B cell (primary cell): ENCODE measurements around the gene POC5. TPM values are rescaled to one million over a fixed set of nuclear protein-coding genes. Genes with fewer than 3 reads are reported as not detected.

ENCODE experiments used
- ATAC-seq: fragments of 200-7000 bp; cut with Tn5 transposase; one replicate; pipeline ENCODE4 v1.10.0; 2021; ENCODE audit warnings: low read depth, mild to moderate bottlenecking, moderate number of reproducible peaks, moderate library complexity
- CTCF ChIA-PET: fragments of 350-600 bp; sonication (Branson Sonifier 250); formaldehyde crosslinking; loops from one replicate; lab custom pipeline; 2021; ENCODE audit warnings: antibody characterized with exemption, inconsistent platforms; lab: Charles Lee
- POLR2A ChIA-PET: fragments of 350-600 bp; sonication (Branson Sonifier 250); formaldehyde crosslinking; loops from one replicate; lab custom pipeline; 2021; ENCODE audit warnings: antibody characterized with exemption; lab: Charles Lee
- DNase-seq: peaks from one replicate; pipeline ENCODE4 v3.0.0; 2013
- H2AFZ ChIP-seq: 2 replicates; pipeline ENCODE4 v1.6.1; 2012; ENCODE audit warnings: mild to moderate bottlenecking, low read depth, low read length; ENCODE audit not compliant: insufficient read depth, poor library complexity, severe bottlenecking
- H3K27ac ChIP-seq, 2 donors: 1 replicate in 1 of 2; 2 replicates in 1 of 2; pipeline ENCODE4 v1.5.1; 2012 to 2013; ENCODE audit warnings: low read length in 2 of 2, mild to moderate bottlenecking in 2 of 2, moderate library complexity in 1 of 2
- H3K27me3 ChIP-seq, 4 experiments: fragments of 200-600 bp in 1 of 4; sonication (generic) in 1 of 4; replicated peaks in 1 of 4; 1 replicate in 2 of 4; 2 replicates in 2 of 4; pipeline versions ENCODE4 v1.6.1 to v1.7.0; 2013 to 2016; ENCODE audit warnings: low read length in 3 of 4, mild to moderate bottlenecking in 2 of 4, mixed read lengths in 1 of 4, moderate library complexity in 1 of 4; ENCODE audit not compliant: insufficient read depth in 4 of 4, control insufficient read depth in 3 of 4; ENCODE audit errors: control extremely low read depth in 1 of 4
- H3K36me3 ChIP-seq, 2 experiments: replicated peaks in 1 of 2; 1 replicate in 1 of 2; 2 replicates in 1 of 2; pipeline versions ENCODE4 v1.6.1 to v1.7.1; 2013; ENCODE audit warnings: low read length in 1 of 2; ENCODE audit not compliant: insufficient read depth in 2 of 2, control insufficient read depth in 1 of 2; ENCODE audit errors: control extremely low read depth in 1 of 2, extremely low read depth in 1 of 2
- H3K4me1 ChIP-seq, 2 donors: fragments of 200-600 bp in 1 of 2; sonication (generic) in 1 of 2; 1 replicate in 1 of 2; 2 replicates in 1 of 2; pipeline versions ENCODE4 v1.5.1 to v1.6.1; 2013 to 2017; ENCODE audit warnings: low read length in 2 of 2; ENCODE audit not compliant: control insufficient read depth in 2 of 2, insufficient read depth in 2 of 2
- H3K4me2 ChIP-seq: replicated peaks from 2 replicates; pipeline ENCODE3; 2012; ENCODE audit warnings: mild to moderate bottlenecking, low read depth, low read length; ENCODE audit not compliant: poor library complexity, severe bottlenecking
- H3K4me3 ChIP-seq, 5 experiments: fragments of 200-600 bp in 1 of 5; sonication (generic) in 1 of 5; 1 replicate in 3 of 5; 2 replicates in 2 of 5; pipeline versions ENCODE4 v1.5.1 to v1.7.0; 2011 to 2016; ENCODE audit warnings: low read length in 4 of 5, mild to moderate bottlenecking in 4 of 5, low read depth in 2 of 5, control low read depth in 1 of 5, moderate library complexity in 1 of 5; ENCODE audit not compliant: insufficient read depth in 1 of 5; ENCODE audit errors: control extremely low read depth in 1 of 5, extremely low read depth in 1 of 5
- H3K79me2 ChIP-seq: fragments of 200-600 bp; sonication (generic); one replicate; pipeline ENCODE4 v1.6.0; 2016; ENCODE audit warnings: low read length; ENCODE audit not compliant: control insufficient read depth, insufficient read depth
- H3K9ac ChIP-seq: fragments of 200-600 bp; sonication (generic); 2 replicates; pipeline ENCODE4 v1.6.1; 2017; ENCODE audit warnings: mild to moderate bottlenecking, low read length, moderate library complexity
- H3K9me3 ChIP-seq, 3 donors: one replicate each; pipeline versions ENCODE4 v1.6.1 to v1.7.1; 2013; ENCODE audit warnings: low read length in 2 of 3; ENCODE audit not compliant: control insufficient read depth in 2 of 3, insufficient read depth in 1 of 3; ENCODE audit errors: control extremely low read depth in 1 of 3
- H4K20me1 ChIP-seq: 2 replicates; pipeline ENCODE4 v1.6.0; 2012; ENCODE audit warnings: mild to moderate bottlenecking, low read length; ENCODE audit not compliant: insufficient read depth, control insufficient read depth, poor library complexity, severe bottlenecking
- H3K27ac Mint-ChIP-seq: one replicate; pipeline ENCODE4 v1.8.0; 2021; ENCODE audit warnings: mixed read lengths
- H3K27me3 Mint-ChIP-seq: one replicate; pipeline ENCODE4 v1.8.0; 2021; ENCODE audit warnings: mixed read lengths
- H3K4me1 Mint-ChIP-seq: one replicate; pipeline ENCODE4 v1.8.0; 2021; ENCODE audit warnings: mixed read lengths
- H3K4me3 Mint-ChIP-seq: one replicate; pipeline ENCODE4 v1.8.0; 2021; ENCODE audit warnings: mixed read lengths
- H3K9me3 Mint-ChIP-seq: one replicate; pipeline ENCODE4 v1.8.0; 2022; ENCODE audit warnings: mixed read lengths; ENCODE audit not compliant: insufficient read depth
- CTCF ChIP-seq: fragments of 200-600 bp; IDR thresholded peaks from one replicate; pipeline ENCODE4 v1.8.0; 2022; ENCODE audit warnings: antibody characterized with exemption, mild to moderate bottlenecking
- EZH2 ChIP-seq: IDR thresholded peaks from 2 replicates; pipeline ENCODE4 v1.6.1; 2012; ENCODE audit warnings: borderline replicate concordance, low read depth, mild to moderate bottlenecking, moderate library complexity, low read length; ENCODE audit not compliant: insufficient read depth, poor library complexity, severe bottlenecking
- WGBS: methylation state at CpG from one replicate; pipeline ENCODE4 v1.1.5; 2013; ENCODE audit warnings: missing lambda C conversion rate; ENCODE audit not compliant: insufficient coverage; 5-methylcytosine and 5-hydroxymethylcytosine counted together
- intact Hi-C: fragments of 100-400 bp; cut with micrococcal nuclease; formaldehyde crosslinking; loops from one replicate; pipeline ENCODE4 v1.10.0; 2022
- polyA plus RNA-seq: library from polyadenylated mRNA; depleted of rRNA; stranded (reverse); fragments of >200 nt; gene quantifications from 2 replicates; pipeline ENCODE4 v1.2.3, GENCODE V29; 2012
- total RNA-seq, 2 donors: library from RNA; stranded (reverse); fragments of 120-200 nt in 1 of 2; gene quantifications; 1 replicate in 1 of 2; 2 replicates in 1 of 2; pipeline versions ENCODE4 v1.2.3 to v1.2.4, GENCODE V29; 2013 to 2022

POC5 gene
- total and polyA plus RNA-seq, 2 donors (not counting 1 experiment from before 2014, with no cell fraction given): 22.7 to 25.4 TPM

- CTCF ChIA-PET: no interaction called here
- Histone ChIP-seq H2AFZ (no peak overlapping the region), H3K9ac (no peak overlapping the region), H3K79me2 (no peaks in the 10 kb centered on the region), H3K4me3 (no peak overlapping the region), H3K4me1 (no peaks in the 10 kb centered on the region), H3K27ac (no peak overlapping the region), H3K4me2 (no peak overlapping the region), H3K27me3 (no peaks in the 10 kb centered on the region), H3K36me3 (no peaks in the 10 kb centered on the region), H3K9me3 (no peaks in the 10 kb centered on the region), H4K20me1 (no peaks in the 10 kb centered on the region)
- TF ChIP-seq CTCF (no peak), EZH2 (no peak)
- POLR2A ChIA-PET: no interaction called here
- H3K27ac Mint-ChIP-seq: no peak overlapping the region
- no peak overlapping the region for H3K4me3 Mint-ChIP-seq
- DNase-seq (no peak), ATAC-seq (no peak)
- intact Hi-C loops: no loop called here
- no peaks in the 10 kb centered on the region for H3K4me1 Mint-ChIP-seq
- H3K9me3 Mint-ChIP-seq: no peaks in the 10 kb centered on the region
- WGBS: no CpG with 5 or more reads among the region's 3 CpGs
- peaks cover 26% of the 10 kb centered on the region for H3K27me3 Mint-ChIP-seq
Observed at GRCh38 chr5:75744355-75744754, 27.1 kb upstream of the POC5 start.

DNA sequence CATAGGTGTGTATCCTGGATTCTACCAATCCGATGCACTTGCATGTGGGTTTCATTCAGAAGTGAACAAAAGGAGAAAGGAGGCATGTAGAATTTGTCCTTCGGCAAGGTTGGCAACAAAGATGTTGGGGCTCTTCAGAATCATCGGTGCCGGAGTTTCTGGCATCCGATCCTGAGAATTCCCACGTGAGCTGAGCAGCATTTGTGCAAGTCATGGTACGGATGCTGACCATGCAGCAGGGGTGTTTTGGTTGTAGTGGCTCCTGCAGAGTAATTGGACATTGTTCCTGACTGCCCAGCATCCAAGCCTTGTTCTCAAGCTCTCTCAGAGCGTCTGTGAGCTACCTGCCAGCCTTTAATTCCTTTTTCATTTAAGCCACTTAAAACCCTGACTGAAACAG, 19.0 kb upstream of the POC5 start:
- Histone ChIP-seq H3K9me3 (peaks cover 0 to 13% (median 5%) of the 10 kb centered on the region in 3 donors), H3K36me3 (no peaks in the 10 kb centered on the region), H3K4me2 (no peak overlapping the region), H4K20me1 (no peaks in the 10 kb centered on the region), H3K4me3 (no peak overlapping the region), H2AFZ (no peak overlapping the region), H3K4me1 (no peaks in the 10 kb centered on the region), H3K79me2 (no peaks in the 10 kb centered on the region), H3K9ac (no peak overlapping the region), H3K27ac (no peak overlapping the region), H3K27me3 (no peaks in the 10 kb centered on the region)
- Mint-ChIP-seq H3K27me3 (peaks cover 19% of the 10 kb centered on the region), H3K4me3 (no peak overlapping the region), H3K9me3 (no peaks in the 10 kb centered on the region), H3K4me1 (no peaks in the 10 kb centered on the region), H3K27ac (no peak overlapping the region)
- intact Hi-C loops: loop anchor here (10.0 kb wide), 1 partner anchor 909 kb away; no protein-coding TSS in a partner anchor
- TF ChIP-seq EZH2 (no peak), CTCF (no peak)
- ATAC-seq (no peak), DNase-seq (no peak)
- 93% methylated on average over 6 of the region's 8 CpGs for WGBS
- ChIA-PET CTCF (interaction anchor here (3.0 kb wide), 1 partner anchor 439 kb away, joined by 25 read pairs; no protein-coding TSS in a partner anchor), POLR2A (no interaction called here)
